Activated CD4-positive, alpha-beta T cell treated with anti-CD3 and anti-CD28 coated beads for 36 hours (primary cell): ENCODE data around the gene CLTCL1. TPM values are rescaled to one million over a fixed set of nuclear protein-coding genes. Genes with fewer than 3 reads are reported as not detected.

ENCODE experiments used
- ATAC-seq: fragments of 200-7000 bp; cut with Tn5 transposase; one replicate; pipeline ENCODE4 v1.10.0; 2021; ENCODE audit warnings: mild to moderate bottlenecking, moderate library complexity
- CTCF ChIA-PET: fragments of 350-600 bp; sonication (Branson Sonifier 250); formaldehyde crosslinking; loops from one replicate; lab custom pipeline; 2021; ENCODE audit warnings: antibody characterized with exemption; lab: Charles Lee
- POLR2A ChIA-PET: fragments of 350-600 bp; sonication (Branson Sonifier 250); formaldehyde crosslinking; loops from one replicate; lab custom pipeline; 2021; ENCODE audit warnings: antibody characterized with exemption, inconsistent platforms; lab: Charles Lee
- DNase-seq: peaks from one replicate; pipeline ENCODE4 v3.0.0-alpha.2; 2020
- H3K27ac Mint-ChIP-seq: one replicate; pipeline ENCODE4 v1.8.0; 2021; ENCODE audit warnings: mixed read lengths
- H3K27me3 Mint-ChIP-seq: one replicate; pipeline ENCODE4 v1.8.0; 2021; ENCODE audit warnings: mixed read lengths
- H3K36me3 Mint-ChIP-seq: one replicate; pipeline ENCODE4 v1.8.0; 2021; ENCODE audit warnings: low read depth, mixed read lengths
- H3K4me1 Mint-ChIP-seq: one replicate; pipeline ENCODE4 v1.8.0; 2021; ENCODE audit warnings: mixed read lengths
- H3K4me3 Mint-ChIP-seq: one replicate; pipeline ENCODE4 v1.8.0; 2021; ENCODE audit warnings: mild to moderate bottlenecking, moderate library complexity, mixed read lengths
- H3K9me3 Mint-ChIP-seq: one replicate; pipeline ENCODE4 v1.8.0; 2021; ENCODE audit warnings: low read depth, mixed read lengths
- intact Hi-C, 2 experiments: fragments of 100-400 bp; cut with DNase I in 1 of 2; cut with micrococcal nuclease in 1 of 2; formaldehyde crosslinking; loops; one replicate each; pipeline versions ENCODE4 v1.14.2 to v1.15.1; 2022 to 2024; cut with DNase I, micrococcal nuclease
- total RNA-seq, 2 experiments: library from RNA; stranded (reverse); gene quantifications; one replicate each; pipeline ENCODE4 v1.2.3, GENCODE V29; 2021

CLTCL1 gene
- total RNA-seq, 2 experiments from 2014 or later = 0.76 to 1.2 TPM

GRCh38 chr22:19218541-19219233 is 72.8 kb downstream of the CLTCL1 start:
- Mint-ChIP-seq H3K27me3 (no peaks in the 10 kb centered on the region), H3K27ac (no peak overlapping the region), H3K36me3 (no peaks in the 10 kb centered on the region), H3K9me3 (no peaks in the 10 kb centered on the region), H3K4me3 (no peak overlapping the region), H3K4me1 (peaks cover 3% of the 10 kb centered on the region)
- no peak for ATAC-seq
- intact Hi-C loops = no loop called here
- ChIA-PET POLR2A (no interaction called here), CTCF (interaction anchor here (0.6 kb wide), 2 partner anchors 72 kb away, joined by 3 read pairs; no protein-coding TSS in a partner anchor)
- no peak for DNase-seq

- ATAC-seq (no peak), DNase-seq (no peak)
- H3K4me3 Mint-ChIP-seq = no peak overlapping the region
- H3K27me3 Mint-ChIP-seq = no peaks in the 10 kb centered on the region
- intact Hi-C loops = no loop called here
- H3K9me3 Mint-ChIP-seq = no peaks in the 10 kb centered on the region
- H3K36me3 Mint-ChIP-seq = no peaks in the 10 kb centered on the region
- H3K27ac Mint-ChIP-seq = no peak overlapping the region
- ChIA-PET POLR2A (no interaction called here), CTCF (no interaction called here)
- peaks cover 3% of the 10 kb centered on the region for H3K4me1 Mint-ChIP-seq
Observed at GRCh38 chr22:19216579-19216978, 74.9 kb downstream of the CLTCL1 start.

GRCh38 chr22:19215360-19215759 is 76.2 kb downstream of the CLTCL1 start:
- no peak for ATAC-seq
- Mint-ChIP-seq H3K4me1 (peaks cover 3% of the 10 kb centered on the region), H3K36me3 (no peaks in the 10 kb centered on the region), H3K4me3 (no peak overlapping the region), H3K9me3 (no peaks in the 10 kb centered on the region), H3K27ac (no peak overlapping the region), H3K27me3 (no peaks in the 10 kb centered on the region)
- CTCF ChIA-PET = no interaction called here
- intact Hi-C loops = no loop called here
- DNase-seq = no peak
- POLR2A ChIA-PET = no interaction called here

GRCh38 chr22:19214078-19214473 is 77.4 kb downstream of the CLTCL1 start:
- intact Hi-C loops = no loop called here
- Mint-ChIP-seq H3K36me3 (no peaks in the 10 kb centered on the region), H3K9me3 (no peaks in the 10 kb centered on the region), H3K4me1 (peaks cover 3% of the 10 kb centered on the region), H3K27ac (no peak overlapping the region), H3K4me3 (no peak overlapping the region), H3K27me3 (peaks cover 4% of the 10 kb centered on the region)
- CTCF ChIA-PET = no interaction called here
- DNase-seq (no peak), ATAC-seq (no peak)
- POLR2A ChIA-PET = no interaction called here

GRCh38 chr22:19213442-19214077 is 78.0 kb downstream of the CLTCL1 start:
- intact Hi-C loops = no loop called here
- CTCF ChIA-PET = no interaction called here
- H3K9me3 Mint-ChIP-seq = no peaks in the 10 kb centered on the region
- DNase-seq (no peak), ATAC-seq (no peak)
- H3K36me3 Mint-ChIP-seq = no peaks in the 10 kb centered on the region
- peaks cover 3% of the 10 kb centered on the region for H3K4me1 Mint-ChIP-seq
- H3K27ac Mint-ChIP-seq = no peak overlapping the region
- POLR2A ChIA-PET = no interaction called here
- no peak overlapping the region for H3K4me3 Mint-ChIP-seq
- H3K27me3 Mint-ChIP-seq = peaks cover 4% of the 10 kb centered on the region

- peaks cover 2% of the 10 kb centered on the region for H3K4me1 Mint-ChIP-seq
- peaks cover 4% of the 10 kb centered on the region for H3K27me3 Mint-ChIP-seq
- H3K36me3 Mint-ChIP-seq = no peaks in the 10 kb centered on the region
- DNase-seq = no peak
- H3K9me3 Mint-ChIP-seq = no peaks in the 10 kb centered on the region
- CTCF ChIA-PET = interaction anchor here (1.0 kb wide), 1 partner anchor 19 kb away, joined by 3 read pairs; no protein-coding TSS in a partner anchor
- ATAC-seq = no peak
- H3K27ac Mint-ChIP-seq = no peak overlapping the region
- POLR2A ChIA-PET = no interaction called here
- no peak overlapping the region for H3K4me3 Mint-ChIP-seq
- intact Hi-C loops = no loop called here
Observed at GRCh38 chr22:19213001-19213400, 78.5 kb downstream of the CLTCL1 start.

- no peaks in the 10 kb centered on the region for H3K4me1 Mint-ChIP-seq
- H3K4me3 Mint-ChIP-seq = no peak overlapping the region
- peaks cover 4% of the 10 kb centered on the region for H3K27me3 Mint-ChIP-seq
- H3K27ac Mint-ChIP-seq = no peak overlapping the region
- no peaks in the 10 kb centered on the region for H3K36me3 Mint-ChIP-seq
- intact Hi-C loops = no loop called here
- ChIA-PET CTCF (interaction anchor here (1.0 kb wide), 1 partner anchor 18 kb away, joined by 3 read pairs; no protein-coding TSS in a partner anchor), POLR2A (no interaction called here)
- no peaks in the 10 kb centered on the region for H3K9me3 Mint-ChIP-seq
- ATAC-seq (no peak), DNase-seq (no peak)
Observed at GRCh38 chr22:19212302-19212870, 79.1 kb downstream of the CLTCL1 start.

GRCh38 chr22:19210188-19210587 is 81.3 kb downstream of the CLTCL1 start:
- ATAC-seq = no peak
- Mint-ChIP-seq H3K9me3 (no peaks in the 10 kb centered on the region), H3K27me3 (peaks cover 4% of the 10 kb centered on the region), H3K36me3 (no peaks in the 10 kb centered on the region), H3K4me1 (no peaks in the 10 kb centered on the region), H3K27ac (no peak overlapping the region), H3K4me3 (no peak overlapping the region)
- ChIA-PET CTCF (no interaction called here), POLR2A (no interaction called here)
- no peak for DNase-seq
- intact Hi-C loops = no loop called here

- intact Hi-C loops = no loop called here
- ChIA-PET CTCF (interaction anchor here (0.7 kb wide), 2 partner anchors 11 to 66 kb away, joined by 3 read pairs; no protein-coding TSS in a partner anchor), POLR2A (no interaction called here)
- no peak for DNase-seq
- ATAC-seq = no peak
- Mint-ChIP-seq H3K36me3 (no peaks in the 10 kb centered on the region), H3K9me3 (no peaks in the 10 kb centered on the region), H3K27me3 (peaks cover 4% of the 10 kb centered on the region), H3K4me1 (no peaks in the 10 kb centered on the region), H3K27ac (no peak overlapping the region), H3K4me3 (no peak overlapping the region)
Observed at GRCh38 chr22:19208287-19208847, 83.2 kb downstream of the CLTCL1 start.

- intact Hi-C loops = no loop called here
- Mint-ChIP-seq H3K27me3 (peaks cover 4% of the 10 kb centered on the region), H3K9me3 (no peaks in the 10 kb centered on the region), H3K4me3 (no peak overlapping the region), H3K4me1 (no peaks in the 10 kb centered on the region), H3K27ac (no peak overlapping the region), H3K36me3 (no peaks in the 10 kb centered on the region)
- DNase-seq = no peak
- POLR2A ChIA-PET = no interaction called here
- no peak for ATAC-seq
- CTCF ChIA-PET = interaction anchor here (0.7 kb wide), 1 partner anchor 66 kb away, joined by 3 read pairs; no protein-coding TSS in a partner anchor
Observed at GRCh38 chr22:19207884-19208283, 83.6 kb downstream of the CLTCL1 start.

- H3K4me1 Mint-ChIP-seq = no peaks in the 10 kb centered on the region
- peaks cover 4% of the 10 kb centered on the region for H3K27me3 Mint-ChIP-seq
- POLR2A ChIA-PET = no interaction called here
- ATAC-seq = no peak
- no peak overlapping the region for H3K4me3 Mint-ChIP-seq
- no peak for DNase-seq
- CTCF ChIA-PET = no interaction called here
- no peaks in the 10 kb centered on the region for H3K36me3 Mint-ChIP-seq
- intact Hi-C loops = no loop called here
- H3K9me3 Mint-ChIP-seq = no peaks in the 10 kb centered on the region
- no peak overlapping the region for H3K27ac Mint-ChIP-seq
Observed at GRCh38 chr22:19207401-19207808, 84.1 kb downstream of the CLTCL1 start.
